Activated T-cell treated with anti-CD3 and anti-CD28 coated beads for 24 hours (primary cell): ENCODE data around the gene ENTPD6.

Source experiments
- DNase-seq: peaks from one replicate; pipeline ENCODE4 v3.0.0-alpha.2; 2020; ENCODE audit warnings: low read depth

Gene ENTPD6

GRCh38 chr20:25242231-25242630 lies 46.7 kb downstream of the ENTPD6 start:
- no peak for DNase-seq

- no peak for DNase-seq
Measured at GRCh38 chr20:25243416-25243979, 48.0 kb downstream of the ENTPD6 start.

DNA sequence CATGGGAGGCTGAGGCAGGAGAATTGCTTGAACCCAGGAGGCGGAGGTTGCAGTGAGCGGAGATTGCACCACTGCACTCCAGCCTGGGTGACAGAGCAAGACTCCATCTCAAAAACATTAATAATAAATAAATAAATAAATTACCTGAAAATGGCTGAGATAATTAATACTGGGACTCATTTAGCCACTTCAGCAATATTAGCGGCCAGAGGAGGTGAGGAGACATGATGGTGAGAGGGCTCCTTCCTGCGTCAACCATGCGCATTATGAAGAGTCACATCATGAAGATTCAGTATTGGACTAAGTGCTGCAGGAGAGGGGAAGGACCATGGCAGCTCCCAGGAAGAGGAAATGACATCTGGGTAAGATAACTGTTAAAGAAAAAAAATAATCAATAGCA lies 49.5 kb downstream of the ENTPD6 start:
- no peak for DNase-seq

- DNase-seq: no peak
Measured at GRCh38 chr20:25245461-25245860, 49.9 kb downstream of the ENTPD6 start.

DNA sequence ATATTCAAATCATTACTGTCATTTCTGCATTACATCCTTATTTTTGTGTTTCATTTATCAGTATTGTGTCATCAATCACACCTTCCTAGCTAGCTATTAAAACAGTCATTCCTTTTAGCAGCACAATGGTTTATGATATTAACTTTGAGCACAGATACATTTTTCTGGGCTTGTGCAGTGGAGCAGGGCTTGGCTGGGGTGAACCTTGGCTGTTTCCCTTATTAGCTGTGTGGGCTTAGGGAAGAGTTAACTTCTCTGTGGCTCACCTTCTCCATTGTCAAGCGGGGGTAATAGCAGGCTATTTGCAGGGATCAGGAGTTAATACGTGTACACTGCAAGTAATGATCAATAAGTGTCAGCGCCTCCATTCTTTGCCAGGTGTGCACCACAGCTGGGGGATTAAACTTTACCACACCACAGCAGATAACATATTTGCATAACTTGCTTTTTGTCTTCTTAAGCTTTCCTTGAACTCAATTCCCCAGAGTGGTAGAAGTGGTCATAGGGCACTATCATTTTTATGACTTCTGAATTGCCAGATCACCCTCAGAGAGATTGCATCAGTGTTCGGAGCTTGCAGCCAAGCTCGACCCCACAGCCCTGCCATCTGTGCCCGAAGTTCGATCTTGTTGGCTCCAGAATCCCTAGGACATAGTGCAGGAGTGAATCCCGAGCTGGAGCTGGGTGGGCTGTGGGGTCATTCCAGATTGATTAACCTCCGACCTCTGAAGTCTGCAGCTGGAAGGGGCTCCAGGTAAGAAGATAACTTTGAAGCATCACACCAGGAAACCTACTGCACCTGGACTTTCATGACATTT lies 50.9 kb downstream of the ENTPD6 start:
- DNase-seq: no peak

GRCh38 chr20:25247000-25247517 lies 51.5 kb downstream of the ENTPD6 start:
- DNase-seq: no peak

- no peak for DNase-seq
Measured at GRCh38 chr20:25247518-25247955, 52.0 kb downstream of the ENTPD6 start.

DNA sequence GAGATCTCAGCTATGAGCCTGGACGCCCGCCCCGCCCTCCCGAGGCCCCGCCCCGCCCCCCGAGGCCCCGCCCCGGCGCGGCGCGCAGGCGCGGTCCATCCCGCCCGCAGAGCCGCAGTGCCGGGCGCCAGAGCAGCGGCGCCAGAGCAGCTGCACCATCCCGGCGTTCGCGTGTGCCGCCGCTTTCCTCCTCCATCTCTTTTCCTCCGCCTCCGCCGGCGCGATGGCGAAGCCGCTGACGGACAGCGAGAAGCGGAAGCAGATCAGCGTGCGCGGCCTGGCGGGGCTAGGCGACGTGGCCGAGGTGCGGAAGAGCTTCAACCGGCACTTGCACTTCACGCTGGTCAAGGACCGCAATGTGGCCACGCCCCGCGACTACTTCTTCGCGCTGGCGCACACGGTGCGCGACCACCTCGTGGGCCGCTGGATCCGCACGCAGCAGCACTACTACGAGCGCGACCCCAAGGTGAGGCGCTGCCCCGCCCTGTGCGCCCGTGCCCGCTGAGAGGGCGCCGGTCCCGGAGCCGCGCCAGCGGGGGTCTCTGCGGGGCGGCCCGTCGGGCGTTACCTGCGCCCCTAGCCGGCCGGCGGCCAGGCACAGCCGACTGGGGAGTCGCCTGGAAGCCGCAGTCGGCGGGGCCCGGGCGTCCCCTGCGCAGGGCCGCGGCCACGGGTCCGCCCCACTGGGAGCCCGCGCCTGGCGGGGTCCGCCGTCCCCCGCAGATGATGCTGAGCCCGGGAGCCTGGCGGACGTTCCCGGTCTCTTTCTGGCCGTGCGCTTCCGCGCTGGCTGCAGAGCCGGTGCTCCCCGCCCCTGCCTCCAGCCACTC lies 52.7 kb downstream of the ENTPD6 start, which contains the start of gene PYGB:
TSS of gene PYGB (plus strand) at position 130 of the 830 bp plus-strand sequence. CDS start at position 224, 94 bp downstream.
- DNase-seq: peak; percentile 59

DNA sequence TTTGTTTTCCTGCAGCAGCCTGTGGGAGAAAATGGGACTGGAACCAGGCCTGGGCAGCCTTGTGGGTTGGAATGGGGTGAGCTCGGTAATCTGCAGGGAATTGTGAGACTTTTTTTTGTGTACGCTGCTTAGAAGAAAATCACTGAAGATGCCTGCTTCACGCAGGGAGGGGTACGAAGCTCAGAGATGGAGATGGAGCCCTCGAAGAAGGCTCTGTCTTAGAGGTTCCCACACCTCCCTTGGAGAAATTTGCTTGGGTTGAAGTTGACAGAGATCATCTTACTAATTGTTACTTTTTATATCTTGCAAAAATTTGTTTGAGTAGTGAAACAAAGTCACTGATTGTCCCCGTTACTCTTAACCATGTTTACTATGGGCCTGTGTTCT lies 53.3 kb downstream of the ENTPD6 start:
- DNase-seq: no peak

GRCh38 chr20:25249198-25249931 lies 53.9 kb downstream of the ENTPD6 start:
- DNase-seq: no peak

GRCh38 chr20:25250508-25250907 lies 55.0 kb downstream of the ENTPD6 start:
- no peak for DNase-seq

DNA sequence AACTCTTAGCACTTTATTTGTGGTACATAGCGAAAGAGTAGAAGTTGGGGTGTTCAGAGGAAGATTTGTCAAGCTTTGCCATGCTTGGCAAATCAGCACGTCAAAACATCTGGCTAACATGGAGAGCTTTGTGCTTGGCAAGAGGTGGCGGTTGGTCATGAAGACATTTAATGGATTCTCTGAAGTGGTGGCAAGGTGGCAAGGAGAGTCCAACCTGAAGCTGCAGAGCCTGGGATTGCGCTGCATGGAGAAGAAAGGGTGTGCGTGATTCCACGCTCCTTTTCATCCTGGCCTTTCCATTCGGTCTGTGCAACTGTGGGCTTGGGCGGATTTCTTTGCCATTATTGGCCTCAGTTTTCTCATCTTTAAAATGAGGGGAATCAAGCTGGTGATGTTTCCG lies 55.5 kb downstream of the ENTPD6 start:
- no peak for DNase-seq

DNA sequence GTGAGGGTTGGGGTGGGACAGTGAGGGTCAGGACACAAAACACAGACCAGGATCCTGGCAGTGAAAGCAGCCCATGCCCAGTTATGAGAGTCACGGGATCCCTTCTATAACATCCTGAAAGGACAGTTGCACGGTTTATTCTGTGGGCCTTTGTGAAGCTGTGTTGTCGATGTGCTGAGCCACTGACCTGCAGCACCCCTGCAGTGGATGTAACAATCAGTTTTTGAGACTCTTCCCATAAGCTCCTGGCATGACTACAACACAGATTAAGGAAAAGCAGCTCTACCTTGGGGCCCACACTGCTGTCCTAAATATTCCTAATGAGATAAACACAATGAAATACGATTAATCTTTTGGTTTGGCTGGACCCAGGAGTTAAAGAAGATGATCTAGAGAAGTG lies 56.0 kb downstream of the ENTPD6 start:
- no peak for DNase-seq

- DNase-seq: no peak
Measured at GRCh38 chr20:25252230-25252651, 56.7 kb downstream of the ENTPD6 start.

DNA sequence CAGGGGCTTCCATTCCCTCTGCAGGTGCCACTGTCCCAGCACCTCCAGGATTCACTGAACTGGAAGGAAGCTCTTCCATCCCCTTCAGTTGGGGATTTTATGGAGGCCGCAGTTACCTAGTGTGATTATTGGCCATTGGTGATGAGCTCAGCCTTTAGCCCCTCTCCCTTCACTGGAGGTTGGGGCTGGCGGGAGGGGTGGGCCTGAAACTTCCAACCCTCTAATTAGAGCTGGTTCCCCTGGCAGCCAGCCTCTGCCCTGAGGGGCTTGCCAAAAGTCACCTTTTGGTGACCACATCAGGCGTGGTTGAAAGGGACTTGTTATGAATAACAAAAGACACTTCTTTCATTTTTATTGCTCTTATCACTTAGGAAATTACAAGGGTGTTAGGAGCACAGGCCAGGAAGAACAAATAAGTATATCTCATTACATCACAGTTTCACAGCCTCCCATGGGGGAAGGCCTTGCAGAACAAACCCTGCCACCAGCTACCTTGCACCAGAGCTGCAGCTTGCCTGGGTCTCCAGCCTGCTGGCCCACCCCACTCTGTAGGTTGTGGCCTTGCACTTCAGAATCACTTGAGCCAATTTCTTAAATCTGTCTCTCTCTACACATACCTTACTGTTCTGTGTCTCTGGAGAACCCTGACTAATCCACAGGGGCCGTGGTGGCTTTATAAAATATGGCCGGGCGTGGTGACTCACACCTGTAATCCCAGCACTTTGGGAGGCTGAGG lies 57.3 kb downstream of the ENTPD6 start:
- DNase-seq: no peak

DNA sequence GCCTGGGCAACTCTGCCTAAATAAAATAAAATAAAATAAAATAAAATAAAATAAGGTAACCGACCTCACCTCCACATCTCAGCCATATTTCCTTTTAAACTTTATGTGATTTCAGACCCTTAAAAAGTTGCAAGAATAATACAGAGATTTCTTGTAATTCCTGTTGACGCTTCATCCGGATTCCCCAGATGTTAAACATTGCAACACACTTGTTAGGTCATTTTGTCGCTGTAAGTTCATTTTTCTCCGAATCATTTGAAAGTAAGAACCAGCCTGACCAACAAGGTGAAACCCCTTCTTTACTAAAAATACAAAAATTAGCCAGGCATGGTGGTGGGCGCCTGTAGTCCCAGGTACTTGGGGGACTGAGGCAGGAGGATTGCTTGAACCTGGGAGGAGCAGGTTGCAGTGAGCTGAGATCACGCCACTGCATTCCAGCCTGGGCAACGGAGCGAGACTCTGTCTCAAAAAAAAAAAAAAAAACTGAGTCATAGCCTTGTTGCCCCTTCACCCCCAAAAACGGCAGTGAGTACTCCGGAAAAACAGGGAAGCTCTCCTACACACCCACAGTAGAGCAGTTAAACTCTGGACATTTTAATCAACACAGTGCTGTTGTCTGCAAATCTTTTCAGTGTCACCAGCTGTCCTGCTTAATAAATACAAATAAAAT lies 58.2 kb downstream of the ENTPD6 start:
- DNase-seq: no peak

GRCh38 chr20:25254571-25254970 lies 59.1 kb downstream of the ENTPD6 start:
- no peak for DNase-seq

- DNase-seq: no peak
Measured at GRCh38 chr20:25254986-25255680, 59.6 kb downstream of the ENTPD6 start.

GRCh38 chr20:25256226-25256859 lies 60.8 kb downstream of the ENTPD6 start:
- no peak for DNase-seq
